Measurements from ENCODE around the gene EEF1E1. TPM values are rescaled to one million over a fixed set of nuclear protein-coding genes. Genes with fewer than 3 reads are reported as not detected.

The EEF1E1 gene
- 23.4 and 27.9 TPM in 2 replicates for total RNA-seq

DNA sequence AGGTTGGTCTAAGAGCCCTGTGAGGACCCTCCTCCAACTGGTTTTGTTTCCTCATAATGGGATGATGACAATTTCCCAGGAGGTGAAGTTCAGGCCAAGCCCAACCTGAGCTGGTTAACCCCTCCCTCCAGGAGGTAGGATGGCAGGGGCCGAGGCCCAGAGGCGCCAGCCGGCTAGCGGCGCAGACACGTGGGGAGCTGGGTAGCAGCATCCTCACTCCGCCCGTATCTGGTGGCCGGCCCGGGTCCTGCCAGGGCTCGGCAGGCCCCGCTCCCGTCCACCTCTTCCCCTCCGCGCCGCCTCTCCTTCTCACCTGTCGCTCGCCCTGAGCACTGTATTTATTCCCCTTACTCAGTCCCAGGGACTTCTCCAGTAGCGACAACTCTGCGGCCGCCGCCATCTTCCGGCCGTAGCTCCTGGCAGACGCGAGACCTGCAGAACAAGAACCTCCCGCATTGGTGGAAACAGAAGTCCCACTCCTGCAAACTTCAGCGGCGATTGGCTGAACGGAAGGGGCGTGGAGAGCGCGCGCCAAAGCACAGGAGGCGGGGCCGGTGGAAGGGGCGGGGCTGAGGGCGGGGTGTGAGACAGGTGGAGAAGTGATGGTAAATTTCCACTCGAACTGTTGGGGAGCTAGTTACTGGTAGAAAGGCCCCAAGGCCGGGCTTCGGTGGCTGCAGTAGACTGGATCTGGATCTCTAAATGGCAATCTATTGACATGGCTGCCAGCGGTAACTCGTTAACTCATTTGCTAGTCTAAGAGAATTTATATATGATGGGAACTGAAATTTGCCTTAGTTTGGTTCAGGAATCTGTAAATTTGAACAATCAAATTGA is at the start of gene EEF1E1:
EEF1E1 (minus strand) TSS at position 427 of the 837 bp plus-strand sequence; CDS start at position 400, 27 bp downstream.
- peak; percentile 95 to 97 for DNase-seq (ENCODE audit: low read depth in 2 of 2)

DNA sequence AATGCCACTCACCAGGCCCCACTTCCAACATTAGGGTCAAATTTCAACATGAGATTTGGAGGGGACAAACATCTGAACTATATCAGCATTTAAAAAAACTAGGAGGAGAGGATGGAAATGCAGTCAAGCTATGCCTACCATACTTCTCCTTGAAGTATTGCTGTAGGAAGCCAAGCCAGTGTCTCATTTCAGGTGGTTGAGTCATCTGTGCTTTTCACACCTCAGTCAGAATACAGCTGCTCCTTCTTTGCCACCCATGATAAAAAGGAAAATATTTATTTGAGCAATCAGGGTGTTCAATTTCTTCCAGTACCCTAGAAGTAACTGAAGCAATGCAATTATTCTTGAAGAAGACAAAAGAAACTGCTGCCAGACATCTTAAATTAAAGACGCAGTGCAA is 47.0 kb upstream of the EEF1E1 start:
- no peak for DNase-seq (ENCODE audit: low read depth in 2 of 2)

DNA sequence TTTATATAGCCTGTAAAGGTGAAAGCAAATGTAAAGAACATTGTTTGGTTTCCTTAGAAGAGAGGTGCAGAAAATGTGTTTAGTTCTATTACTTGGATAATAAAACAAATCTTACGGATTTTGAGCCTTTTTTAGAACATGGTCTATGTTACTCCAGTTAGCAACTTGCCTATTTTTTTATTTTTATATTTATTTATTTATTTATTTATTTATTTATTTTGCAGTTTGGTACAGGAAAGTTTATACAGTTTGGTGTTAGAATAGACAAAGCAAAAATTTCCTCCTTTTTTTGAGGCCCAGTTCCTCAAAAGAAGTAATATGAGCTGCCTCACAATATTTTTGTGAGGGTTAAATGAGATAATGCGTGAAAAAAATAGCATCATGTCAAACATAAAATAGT is 41.6 kb upstream of the EEF1E1 start:
- DNase-seq (ENCODE audit: low read depth in 2 of 2): no peak

DNA sequence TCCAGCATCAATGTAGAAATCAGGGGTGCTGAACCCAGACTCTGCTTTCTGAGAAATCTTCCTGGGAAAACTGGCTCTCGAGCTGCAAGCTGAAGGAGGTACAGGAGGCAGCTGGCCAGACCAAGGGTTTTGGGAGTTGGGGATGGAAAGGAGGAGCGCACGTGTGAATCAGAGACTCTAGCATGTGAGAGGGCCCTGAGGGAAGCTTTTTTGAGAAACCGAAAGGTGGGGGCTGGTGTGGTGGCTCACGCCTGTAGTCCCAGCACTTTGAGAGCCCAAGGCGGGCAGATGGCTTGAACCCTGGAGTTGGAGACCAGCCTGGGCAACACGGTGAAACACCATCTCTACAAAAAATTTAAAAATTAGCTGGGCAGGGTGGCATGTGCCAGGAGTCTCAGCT is 37.1 kb upstream of the EEF1E1 start:
- no peak for DNase-seq (ENCODE audit: low read depth in 2 of 2)

DNA sequence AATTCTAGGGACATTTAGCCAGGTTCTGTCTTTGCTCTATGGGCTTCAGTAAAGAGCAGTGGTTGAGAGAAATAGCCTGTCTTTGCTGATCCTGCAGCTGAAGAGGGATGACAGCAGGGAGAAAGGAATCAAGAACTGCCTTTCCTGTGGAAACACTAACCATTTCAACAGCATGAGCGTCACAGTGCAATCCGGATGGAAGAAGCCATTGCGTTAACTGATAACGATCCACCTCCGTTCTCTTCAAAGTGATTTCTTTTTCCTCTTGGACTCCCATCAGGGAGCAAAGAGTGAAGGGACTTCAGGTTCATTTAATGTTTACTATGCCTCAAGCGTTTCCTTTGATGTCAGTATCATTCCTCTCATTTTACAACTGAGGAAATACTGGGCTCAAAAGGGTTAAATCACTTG is 35.2 kb upstream of the EEF1E1 start:
- DNase-seq (ENCODE audit: low read depth in 2 of 2): peak in 1 of 2 donors; percentile 63

DNA sequence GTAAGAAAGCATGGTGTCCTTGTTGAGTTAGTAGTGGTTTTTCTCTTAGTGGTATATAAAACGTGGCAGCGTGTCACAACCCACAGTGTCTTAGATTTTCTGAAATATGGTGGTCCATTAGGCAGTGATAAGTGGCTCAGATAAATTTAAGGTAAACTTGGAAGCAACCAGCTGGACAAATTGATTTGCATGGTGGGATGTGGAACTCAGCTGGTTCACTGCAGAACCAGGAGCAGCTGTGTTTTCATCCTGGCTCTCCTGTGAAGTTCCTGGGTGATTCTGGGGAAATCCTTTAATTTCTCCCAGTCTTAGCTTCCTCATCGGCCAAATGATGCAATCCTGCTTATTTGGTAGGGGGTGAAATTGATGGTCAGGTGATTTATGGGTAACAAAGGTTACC is 32.9 kb upstream of the EEF1E1 start:
- DNase-seq (ENCODE audit: low read depth in 2 of 2): no peak

DNA sequence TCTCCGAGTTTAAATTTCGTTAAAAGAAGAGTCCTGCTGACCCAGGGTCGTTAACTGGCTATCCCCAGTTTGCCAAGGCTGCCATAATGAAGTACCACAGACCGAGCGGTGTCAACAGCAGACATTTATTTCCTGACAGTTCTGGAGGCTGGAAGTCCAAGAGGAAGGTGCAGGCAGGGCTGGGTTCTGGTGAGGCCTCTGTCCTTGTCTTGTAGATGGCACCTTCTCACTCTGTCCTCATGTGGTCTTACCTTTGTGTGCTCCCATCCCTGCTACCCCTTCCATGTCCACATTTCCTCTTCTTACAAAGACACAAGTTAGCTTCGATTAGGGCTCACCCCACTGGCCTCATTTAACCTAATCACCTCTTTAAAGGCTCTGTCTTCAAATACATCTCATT is 29.8 kb upstream of the EEF1E1 start:
- DNase-seq (ENCODE audit: low read depth in 2 of 2): no peak

DNA sequence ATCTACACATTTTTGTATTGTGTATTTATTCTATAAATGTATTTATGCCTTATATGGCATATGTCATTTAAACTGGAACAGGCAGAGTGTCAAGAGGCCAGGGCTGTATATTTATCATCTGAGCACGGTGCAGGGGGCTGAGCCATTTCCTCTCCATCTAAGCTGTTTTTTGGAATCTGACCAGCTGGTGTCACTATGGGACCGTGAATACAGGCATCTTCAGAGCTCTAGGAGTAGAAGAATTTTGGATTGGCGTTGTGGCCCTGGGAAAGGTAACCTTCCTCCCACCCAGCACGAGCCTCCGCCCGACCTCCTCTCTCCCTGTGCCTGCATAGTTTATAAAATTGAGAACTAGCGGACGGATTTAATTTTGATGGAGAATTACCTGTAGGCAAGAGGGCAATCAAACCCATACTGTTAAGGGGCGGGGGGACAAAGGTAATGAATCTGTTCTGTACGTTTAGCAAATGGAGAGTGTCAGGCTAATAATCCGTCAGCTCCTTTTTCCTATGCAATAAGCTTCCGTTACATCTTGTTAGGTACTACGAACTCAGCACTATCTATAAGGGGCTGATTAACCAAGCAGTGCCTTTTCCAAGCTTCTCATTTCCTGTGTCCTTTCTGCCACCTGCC is 29.0 kb upstream of the EEF1E1 start:
- DNase-seq (ENCODE audit: low read depth in 2 of 2): peak; percentile 62 to 77

DNA sequence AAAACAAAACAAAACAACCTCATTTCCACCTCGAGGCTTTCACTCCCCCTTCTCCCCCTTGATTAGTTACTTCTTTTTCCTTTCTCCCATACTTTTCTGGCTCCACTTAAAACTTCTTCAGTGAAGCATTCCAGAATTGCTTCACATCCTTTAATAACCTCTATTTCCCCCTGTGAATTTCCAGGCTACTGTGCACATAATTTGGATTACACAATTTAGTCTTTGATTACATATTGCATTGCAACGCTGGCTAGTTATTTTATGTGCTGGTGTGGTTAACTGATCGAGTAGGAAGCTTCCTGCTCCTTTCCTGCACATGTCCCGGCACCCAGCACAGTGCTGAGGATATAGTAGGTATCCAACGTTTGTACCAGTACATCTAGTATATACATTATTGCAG is 28.1 kb upstream of the EEF1E1 start:
- DNase-seq (ENCODE audit: low read depth in 2 of 2): no peak

DNA sequence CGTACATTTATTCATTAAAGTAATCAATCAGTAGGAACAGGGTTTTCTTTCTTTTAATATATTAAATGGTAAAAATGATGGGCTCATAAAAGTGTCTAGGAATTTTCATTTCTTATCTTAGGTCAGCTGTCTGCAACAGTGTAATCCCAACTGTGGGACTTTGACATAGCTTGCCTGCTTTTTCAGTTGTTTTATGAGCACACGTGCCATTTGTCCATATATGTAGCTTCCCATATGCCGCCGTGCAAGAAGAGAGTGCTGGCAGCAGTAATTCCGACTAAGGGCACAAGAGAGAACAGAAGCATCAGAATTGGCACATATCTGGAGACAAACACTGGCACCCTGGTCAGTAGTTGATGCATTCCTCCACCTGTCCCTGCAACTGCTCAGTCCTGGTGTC is 20.9 kb upstream of the EEF1E1 start:
- no peak for DNase-seq (ENCODE audit: low read depth in 2 of 2)

DNA sequence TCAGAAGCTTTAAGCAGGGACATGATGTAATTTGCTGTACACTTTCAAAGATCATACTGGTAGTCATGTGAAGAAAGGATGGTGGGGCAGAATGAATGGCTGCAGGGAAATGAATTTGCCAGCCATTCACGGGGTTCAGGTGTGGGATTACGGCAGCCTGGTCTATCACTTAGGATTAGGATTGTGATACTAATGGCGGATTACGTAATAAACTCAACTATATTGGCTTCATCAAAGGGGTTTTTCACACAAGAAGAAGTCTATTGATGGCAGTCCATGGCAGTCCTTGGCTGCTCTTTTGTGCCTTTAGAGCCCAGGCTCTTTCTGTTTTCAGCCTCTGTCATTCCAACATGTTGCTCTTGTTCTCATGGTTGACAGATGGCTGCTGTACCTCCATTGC is 12.6 kb upstream of the EEF1E1 start:
- DNase-seq (ENCODE audit: low read depth in 2 of 2): no peak

DNA sequence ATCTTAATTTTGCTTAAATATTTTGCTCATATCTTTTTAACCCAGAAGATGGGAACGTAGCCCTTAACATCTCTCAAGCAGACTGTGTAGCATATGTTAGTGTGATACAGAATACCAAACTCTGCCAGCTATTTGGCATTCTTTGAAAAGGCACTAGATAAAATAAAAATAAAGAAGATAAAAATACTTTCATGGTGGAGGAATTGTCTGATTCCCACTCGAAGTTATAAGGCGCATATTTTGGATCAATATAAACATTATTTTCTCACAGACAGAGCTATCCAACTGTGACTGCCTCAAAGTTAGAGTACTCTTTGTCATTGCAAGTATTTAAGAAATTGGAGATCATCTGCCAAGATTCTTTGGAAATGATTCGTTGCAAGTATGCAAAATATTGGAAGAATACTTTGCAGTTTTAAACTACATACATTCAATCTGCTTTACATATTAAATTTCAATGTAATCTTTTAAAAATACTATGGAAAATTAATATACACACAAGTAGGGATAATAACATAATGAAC is 10.8 kb upstream of the EEF1E1 start:
- no peak for DNase-seq (ENCODE audit: low read depth in 2 of 2)

DNA sequence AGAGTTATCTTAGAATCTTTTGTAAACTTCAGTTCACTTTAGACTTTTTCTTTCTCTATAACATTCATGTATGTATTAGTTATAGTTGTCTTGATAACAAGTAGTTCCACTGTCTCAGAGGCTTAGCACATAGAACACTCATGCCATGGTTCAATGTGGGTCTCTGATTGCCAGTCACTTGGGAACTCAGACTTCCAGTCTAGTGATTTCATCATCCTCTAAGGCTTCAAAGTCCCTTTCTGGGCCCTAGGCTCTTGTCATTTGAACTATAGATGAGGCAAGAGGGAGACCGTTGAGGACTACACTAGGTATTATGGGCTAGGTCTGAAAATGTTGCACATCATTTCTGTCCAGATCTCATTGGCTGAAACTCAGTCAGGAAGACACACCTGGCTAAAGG is 8.4 kb upstream of the EEF1E1 start:
- DNase-seq (ENCODE audit: low read depth in 2 of 2): no peak

DNA sequence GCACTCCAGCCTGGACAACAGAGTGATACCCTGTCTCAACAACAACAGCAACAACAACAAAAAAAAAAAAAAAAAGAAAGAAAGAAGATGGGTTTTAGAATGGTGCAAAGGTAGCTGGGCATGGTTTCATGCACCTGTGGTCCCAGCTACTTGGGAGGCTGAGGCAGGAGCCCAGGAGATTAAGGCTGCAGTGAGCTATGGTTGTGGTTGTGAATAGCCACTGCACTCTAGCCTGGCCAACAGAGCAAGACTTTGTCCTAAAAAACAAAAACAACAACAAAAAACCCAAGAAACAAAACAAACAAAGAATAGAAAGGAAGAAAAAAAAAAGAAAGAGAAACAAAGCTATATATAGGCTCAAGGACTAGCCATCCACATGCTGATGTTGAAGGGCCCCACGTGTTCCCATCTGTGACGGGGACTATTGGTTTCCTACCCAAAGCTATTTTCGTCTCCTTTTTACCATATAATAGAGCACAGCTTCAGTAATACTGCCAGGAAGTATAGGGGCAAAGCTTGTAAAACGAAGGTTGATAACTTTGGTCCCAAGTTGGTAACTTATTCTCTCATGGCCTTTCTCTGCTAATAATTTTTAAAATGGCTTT is 7.9 kb upstream of the EEF1E1 start:
- no peak for DNase-seq (ENCODE audit: low read depth in 2 of 2)

DNA sequence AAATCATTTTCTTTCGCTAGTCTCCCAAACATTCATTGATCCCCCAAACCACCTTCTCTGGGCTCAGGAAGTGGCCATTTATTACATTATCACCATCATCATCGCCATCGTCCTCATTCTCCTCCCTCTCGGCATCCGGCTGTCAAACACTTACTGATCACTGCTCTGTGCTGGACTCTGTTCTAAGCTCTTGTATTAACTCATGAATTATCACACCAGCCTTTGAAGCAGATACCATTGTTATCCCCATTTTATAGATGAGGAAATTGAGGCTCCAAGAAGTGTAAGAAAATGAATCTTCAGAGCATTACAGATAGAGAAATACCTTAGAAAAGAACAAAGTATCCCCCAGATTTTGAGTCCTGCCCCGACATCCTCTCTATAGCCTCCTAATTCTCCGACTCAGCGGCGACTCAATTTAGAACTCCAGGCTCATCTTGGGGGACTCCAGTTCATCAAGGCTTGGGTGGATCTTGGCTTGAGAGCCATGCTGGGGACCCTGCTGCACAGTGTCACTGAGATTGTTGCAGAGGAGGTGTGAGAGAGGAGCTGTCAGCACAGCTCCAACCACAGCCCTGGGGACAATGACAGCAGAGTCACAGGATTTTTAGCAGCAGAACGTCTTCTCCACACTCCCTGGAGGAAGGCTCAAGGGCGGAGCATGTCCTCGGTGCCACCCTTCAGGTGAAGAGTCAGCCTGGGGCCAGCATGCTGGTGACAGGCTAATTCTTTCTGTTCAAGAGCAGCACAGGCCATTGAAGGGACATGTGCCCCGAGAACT is 6.6 kb upstream of the EEF1E1 start:
- DNase-seq (ENCODE audit: low read depth in 2 of 2): peak in 1 of 2 donors; percentile 56

DNA sequence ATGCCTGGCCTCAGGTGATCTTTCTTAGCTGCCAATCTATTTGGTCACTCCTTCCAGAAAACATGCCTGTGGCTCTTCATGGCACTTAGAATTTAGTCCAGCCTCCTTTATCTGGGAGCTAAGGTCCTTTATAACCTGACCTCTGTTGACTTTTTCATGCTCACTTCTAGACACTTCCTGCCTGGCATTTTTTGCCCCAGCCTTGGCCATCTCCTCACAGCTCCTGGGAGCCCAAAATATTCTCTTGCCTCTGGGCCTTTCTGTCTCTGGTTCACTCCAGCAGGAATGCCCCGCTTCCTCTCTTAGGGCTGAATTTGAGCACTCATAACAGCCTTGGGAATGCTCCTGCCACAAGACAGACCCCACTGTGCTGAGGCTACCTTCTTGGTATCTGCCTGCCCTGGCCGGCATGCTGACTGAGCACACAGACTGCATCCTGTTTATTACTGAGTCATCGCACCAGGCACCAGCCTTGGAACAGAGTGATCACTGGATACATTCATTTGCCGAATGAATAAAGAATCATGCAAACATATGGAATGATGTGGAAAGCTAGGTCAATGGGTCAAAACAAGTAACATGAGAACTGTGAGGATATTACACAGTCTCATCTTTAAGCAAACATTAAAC is 5.8 kb upstream of the EEF1E1 start:
- DNase-seq (ENCODE audit: low read depth in 2 of 2): peak; percentile 92 to 96

DNA sequence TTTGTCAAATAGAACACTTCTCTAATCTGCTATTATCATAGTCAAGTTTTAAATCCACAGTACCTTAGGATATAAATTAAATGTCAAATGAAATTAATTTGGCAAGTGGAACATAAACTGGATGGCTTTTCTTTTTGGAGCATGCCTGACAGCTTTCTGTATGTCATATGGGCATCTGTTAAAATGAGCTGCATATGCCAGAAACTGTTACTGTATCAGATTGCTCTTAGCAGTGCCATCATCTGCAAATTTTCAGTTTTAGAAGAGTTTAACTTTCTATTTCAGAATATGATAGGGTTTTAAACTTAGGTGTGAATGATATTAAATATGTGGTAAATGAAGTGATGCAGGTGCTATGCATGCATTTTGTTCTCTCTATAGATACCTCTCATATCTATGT is 3.4 kb upstream of the EEF1E1 start:
- no peak for DNase-seq (ENCODE audit: low read depth in 2 of 2)

DNA sequence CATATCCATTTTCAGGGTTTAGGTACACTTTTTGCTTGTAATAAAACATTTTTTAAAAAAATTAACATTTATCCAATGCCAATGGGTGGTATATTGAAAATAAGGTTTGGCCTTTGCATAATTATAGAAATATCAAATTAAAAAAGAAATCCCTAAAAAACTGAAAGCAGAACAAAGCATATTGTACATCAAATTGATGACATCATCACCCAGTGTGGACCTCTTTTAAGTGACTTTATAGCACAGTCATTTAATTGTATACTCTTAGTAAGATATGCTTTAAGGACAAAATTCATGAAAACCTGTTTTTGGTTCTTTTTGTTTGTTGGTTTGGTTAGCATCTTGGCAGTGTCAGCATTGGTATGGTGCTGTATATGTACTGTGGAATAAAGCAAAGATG is 1.4 kb upstream of the EEF1E1 start:
- DNase-seq (ENCODE audit: low read depth in 2 of 2): no peak

DNA sequence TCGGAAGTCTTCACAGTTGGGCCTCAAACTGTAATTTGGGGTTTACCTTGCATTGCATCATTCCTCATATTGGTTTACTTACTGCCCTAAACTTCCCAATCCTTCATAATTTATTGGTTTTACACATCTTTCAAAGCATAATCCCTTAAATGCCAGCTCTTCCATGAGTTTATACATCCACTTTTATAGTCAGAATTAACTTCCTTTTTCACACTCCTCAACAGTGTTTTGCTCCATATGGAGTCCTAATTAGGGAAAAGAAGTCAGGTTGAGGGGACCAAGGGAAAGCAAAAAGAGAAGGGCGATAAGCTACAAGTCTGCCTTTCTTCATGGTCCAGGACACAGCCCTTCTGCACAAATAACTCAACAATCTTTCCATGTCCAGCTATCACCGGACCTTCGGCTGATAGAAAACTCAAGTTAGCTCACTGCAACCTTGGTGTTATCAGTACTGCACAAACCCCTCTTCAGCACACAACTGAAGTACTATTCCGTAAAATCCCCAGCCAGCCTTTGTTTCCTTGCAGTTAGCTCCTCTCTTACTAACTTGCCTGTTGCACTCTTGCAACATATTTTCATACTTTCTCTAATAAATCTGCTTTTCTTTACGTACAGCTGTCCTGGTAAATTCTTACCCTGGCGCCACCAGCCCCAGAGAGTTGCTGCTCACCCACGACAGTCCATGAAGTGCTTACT is 2.0 kb downstream of the EEF1E1 start:
- DNase-seq (ENCODE audit: low read depth in 2 of 2): no peak

DNA sequence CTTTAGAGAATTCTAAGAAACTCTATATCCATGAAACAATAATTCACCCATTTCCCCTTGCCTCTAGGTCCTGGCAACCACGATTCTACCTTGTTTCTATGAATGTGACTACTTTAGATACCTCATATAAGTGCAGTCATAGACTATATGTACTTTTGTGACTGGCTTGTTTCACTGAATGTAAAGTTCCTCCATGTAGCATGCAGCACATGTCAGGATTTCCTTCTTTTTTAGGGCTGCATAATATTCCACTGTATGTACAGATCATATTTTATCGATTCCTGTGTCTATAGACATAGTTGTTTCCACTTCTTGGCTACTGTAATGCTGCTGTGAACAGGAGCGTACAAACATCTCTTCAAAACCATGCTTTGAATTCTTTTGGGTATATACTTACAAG is 11.7 kb downstream of the EEF1E1 start:
- no peak for DNase-seq (ENCODE audit: low read depth in 2 of 2)

DNA sequence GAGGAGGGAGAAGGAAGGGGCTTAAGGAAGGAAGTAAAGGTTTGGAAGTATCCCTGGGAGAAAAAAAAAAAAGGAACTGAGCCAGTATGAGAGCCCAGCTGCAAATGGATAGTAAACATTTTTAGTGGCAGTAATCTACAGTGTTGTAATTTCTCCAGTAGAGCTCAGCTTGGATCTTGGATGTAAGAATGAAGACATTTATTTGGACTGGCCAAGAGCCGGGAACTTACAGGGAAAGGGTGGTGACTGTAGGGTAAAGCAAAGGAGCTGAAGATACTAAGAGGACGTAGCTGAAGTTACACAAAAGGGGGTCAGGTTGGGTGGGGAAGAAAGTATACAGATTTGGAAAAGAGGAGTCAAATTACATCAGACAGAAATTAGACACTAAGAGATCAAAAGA is 13.5 kb downstream of the EEF1E1 start:
- no peak for DNase-seq (ENCODE audit: low read depth in 2 of 2)
